Transverse colon (tissue), 4 donors: Measurements from ENCODE around the gene SPACA6. TPM values are rescaled to one million over a fixed set of nuclear protein-coding genes. Genes with fewer than 3 reads are reported as not detected.
"Not testable (repeated sequence)": the region's sequence is repeated elsewhere in the genome, so short reads cannot be mapped to it uniquely, and the experiment has no call there.

ENCODE experiments used
- DNase-seq: peaks from one replicate; pipeline ENCODE4 v3.0.0-alpha.2; 2019
- H3K27ac ChIP-seq, 4 donors: fragments of 200-600 bp; sonication (generic); 2 replicates each; pipeline ENCODE4 v1.5.1; 2016 to 2018; ENCODE audit warnings: inconsistent platforms in 4 of 4
- H3K27me3 ChIP-seq: fragments of 200-600 bp; sonication (generic); 2 replicates; pipeline ENCODE4 v1.5.1; 2017; ENCODE audit warnings: inconsistent platforms
- H3K36me3 ChIP-seq, 4 donors: fragments of 200-600 bp; sonication (generic); 2 replicates each; pipeline ENCODE4 v1.5.1; 2017 to 2019; ENCODE audit warnings: inconsistent platforms in 4 of 4
- H3K4me1 ChIP-seq, 4 donors: fragments of 200-600 bp; sonication (generic); 2 replicates each; pipeline ENCODE4 v1.5.1; 2017 to 2020; ENCODE audit warnings: inconsistent platforms in 4 of 4
- H3K4me3 ChIP-seq, 4 donors: fragments of 200-600 bp; sonication (generic); 1 replicate in 1 of 4; 2 replicates in 3 of 4; pipeline versions ENCODE4 v1.5.1 to v1.6.1; 2017 to 2019; ENCODE audit warnings: inconsistent platforms in 4 of 4
- H3K9me3 ChIP-seq, 2 donors: fragments of 200-600 bp; sonication (generic); 2 replicates each; pipeline ENCODE4 v1.5.1; 2017 to 2019; ENCODE audit warnings: inconsistent platforms in 2 of 2
- EP300 ChIP-seq: sonication (generic); formaldehyde crosslinking; IDR thresholded peaks from one replicate; pipeline ENCODE4 v1.6.1; 2017; ENCODE audit warnings: antibody characterized with exemption, low read depth
- POLR2A ChIP-seq: fragments of 450-650 bp; IDR thresholded peaks from one replicate; pipeline ENCODE4 v1.6.1; 2016; ENCODE audit warnings: antibody characterized with exemption, mild to moderate bottlenecking, moderate library complexity
- POLR2AphosphoS5 ChIP-seq, 3 donors: sonication (generic); formaldehyde crosslinking; IDR thresholded peaks; one replicate each; pipeline ENCODE4 v1.6.1; 2016; ENCODE audit warnings: antibody characterized with exemption in 3 of 3
- WGBS, 2 donors: methylation state at CpG; one replicate each; pipeline ENCODE4 v1.1.5; 2018; ENCODE audit warnings: low coverage in 1 of 2; 5-methylcytosine and 5-hydroxymethylcytosine counted together
- in situ Hi-C, 4 donors: fragments of 200-750 bp; cut with MboI; loops; one replicate each; pipeline versions ENCODE4 v1.15.0 to v1.15.1; 2017; ENCODE audit warnings: low sequenced_read_pairs in 3 of 4, low pct_ligation_motif_present in 1 of 4, low pct_unique_long_range_greater_than_20kb in 1 of 4
- intact Hi-C: fragments of 100-400 bp; cut with DNase I; formaldehyde crosslinking; loops from one replicate; pipeline ENCODE4 v1.15.1; 2023; ENCODE audit warnings: low total_unique reads
- total RNA-seq, 4 donors: library from RNA; depleted of rRNA; stranded (reverse); fragments of >200 nt; gene quantifications; one replicate each; pipeline ENCODE4 v1.1.0, GENCODE V29; 2016
- TF ChIP-seq, protein P1 (sequence below), 5 experiments: fragments of 200-600 bp in 3 of 5; fragments of 450-650 bp in 2 of 5; sonication (generic) in 3 of 5; IDR thresholded peaks; 1 replicate in 2 of 5; 2 replicates in 3 of 5; pipeline ENCODE4 v1.5.1; 2016 to 2017; ENCODE audit warnings: antibody characterized with exemption in 5 of 5, inconsistent platforms in 3 of 5, mild to moderate bottlenecking in 2 of 5, moderate library complexity in 1 of 5

The SPACA6 gene
- total RNA-seq, 4 donors from 2014 or later: 2.3 to 25.1 (median 12.4) TPM

DNA sequence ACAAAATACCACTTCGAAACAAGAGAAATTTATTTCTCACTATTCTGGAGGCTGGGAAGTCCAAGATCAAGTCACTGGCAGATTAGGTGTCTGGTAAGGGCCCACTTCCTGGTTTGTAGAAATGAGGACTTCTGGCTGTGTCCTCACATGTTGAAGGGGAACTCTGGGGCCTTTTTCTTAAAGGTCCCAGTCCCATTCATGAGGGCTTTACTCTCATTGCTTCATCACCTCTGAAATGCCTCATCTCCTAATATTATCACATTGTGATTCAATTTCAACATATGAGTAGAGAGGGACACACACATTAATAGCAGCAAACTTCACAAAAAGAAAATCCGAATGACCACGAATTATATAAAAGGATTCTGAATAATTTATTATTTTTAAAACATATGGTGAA, 24.9 kb upstream of the SPACA6 start:
- TF ChIP-seq, protein P1, sequence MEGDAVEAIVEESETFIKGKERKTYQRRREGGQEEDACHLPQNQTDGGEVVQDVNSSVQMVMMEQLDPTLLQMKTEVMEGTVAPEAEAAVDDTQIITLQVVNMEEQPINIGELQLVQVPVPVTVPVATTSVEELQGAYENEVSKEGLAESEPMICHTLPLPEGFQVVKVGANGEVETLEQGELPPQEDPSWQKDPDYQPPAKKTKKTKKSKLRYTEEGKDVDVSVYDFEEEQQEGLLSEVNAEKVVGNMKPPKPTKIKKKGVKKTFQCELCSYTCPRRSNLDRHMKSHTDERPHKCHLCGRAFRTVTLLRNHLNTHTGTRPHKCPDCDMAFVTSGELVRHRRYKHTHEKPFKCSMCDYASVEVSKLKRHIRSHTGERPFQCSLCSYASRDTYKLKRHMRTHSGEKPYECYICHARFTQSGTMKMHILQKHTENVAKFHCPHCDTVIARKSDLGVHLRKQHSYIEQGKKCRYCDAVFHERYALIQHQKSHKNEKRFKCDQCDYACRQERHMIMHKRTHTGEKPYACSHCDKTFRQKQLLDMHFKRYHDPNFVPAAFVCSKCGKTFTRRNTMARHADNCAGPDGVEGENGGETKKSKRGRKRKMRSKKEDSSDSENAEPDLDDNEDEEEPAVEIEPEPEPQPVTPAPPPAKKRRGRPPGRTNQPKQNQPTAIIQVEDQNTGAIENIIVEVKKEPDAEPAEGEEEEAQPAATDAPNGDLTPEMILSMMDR (IDR thresholded peaks at IDR 0.05): no peak
- TF ChIP-seq POLR2A (no peak), EP300 (no peak), POLR2AphosphoS5 (IDR thresholded peaks at IDR 0.05) (no peak)
- intact Hi-C loops: loop anchor here (10.0 kb wide), 1 partner anchor 57 kb away; the partner anchor contains the start of gene HAS1
- no peak overlapping the region for H3K4me3 ChIP-seq
- in situ Hi-C loops: loop anchor here in 2 of 4 donors (25.0 kb wide), 2 partner anchors 181 to 206 kb away; partner anchors contain the start of genes CEACAM18 (in 1 of the 2) and SIGLEC8 (in 1 of the 2)
- H3K27ac ChIP-seq: no peak overlapping the region
- no peaks in the 10 kb centered on the region for H3K9me3 ChIP-seq
- no peak for DNase-seq
- 0 to 57% methylated on average over 1 to 3 of the region's 3 CpGs for WGBS, 2 donors
- no peaks in the 10 kb centered on the region for H3K4me1 ChIP-seq
- peaks cover 40% of the 10 kb centered on the region for H3K27me3 ChIP-seq
- H3K36me3 ChIP-seq: no peaks in the 10 kb centered on the region

DNA sequence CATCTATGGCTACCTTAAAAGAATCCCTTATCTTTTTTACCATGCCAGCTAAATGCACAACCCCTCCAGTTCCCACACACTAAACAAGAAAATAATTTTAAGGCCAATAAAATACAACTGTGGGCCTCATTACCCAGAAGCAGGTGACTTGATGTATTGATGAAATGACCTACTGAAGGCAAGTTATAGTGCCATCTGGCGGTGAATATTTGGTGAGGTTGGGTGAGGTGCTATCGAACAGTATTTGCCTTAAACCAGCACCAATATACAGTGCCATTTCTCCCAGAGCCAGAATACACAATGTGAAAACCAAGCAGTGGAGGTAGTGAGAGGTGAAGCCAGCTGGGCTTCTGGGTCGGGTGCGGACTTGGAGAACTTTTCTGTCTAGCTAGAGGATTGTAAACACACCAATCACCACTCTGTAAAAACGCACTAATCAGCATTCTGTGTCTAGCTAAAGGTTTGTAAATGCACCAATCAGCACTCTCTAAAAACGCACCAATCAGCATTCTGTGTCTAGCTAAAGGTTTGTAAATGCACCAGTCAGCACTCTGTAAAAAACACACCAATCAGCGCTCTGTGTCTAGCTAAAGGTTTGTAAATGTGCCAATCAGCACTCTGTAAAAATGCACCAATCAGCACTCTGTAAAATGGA, 17.1 kb upstream of the SPACA6 start:
- H3K27me3 ChIP-seq: peaks cover 10% of the 10 kb centered on the region
- H3K4me3 ChIP-seq, intact Hi-C loops, H3K9me3 ChIP-seq, H3K27ac ChIP-seq, in situ Hi-C loops, H3K36me3 ChIP-seq, DNase-seq, H3K4me1 ChIP-seq: not testable (repeated sequence)
- TF ChIP-seq, protein P1 (IDR thresholded peaks at IDR 0.05): peak in 4 of 5 experiments; percentile 9 to 39 (median 32)
- WGBS, 2 donors: 59 to 90% methylated on average over 2 to 7 of the region's 7 CpGs

DNA sequence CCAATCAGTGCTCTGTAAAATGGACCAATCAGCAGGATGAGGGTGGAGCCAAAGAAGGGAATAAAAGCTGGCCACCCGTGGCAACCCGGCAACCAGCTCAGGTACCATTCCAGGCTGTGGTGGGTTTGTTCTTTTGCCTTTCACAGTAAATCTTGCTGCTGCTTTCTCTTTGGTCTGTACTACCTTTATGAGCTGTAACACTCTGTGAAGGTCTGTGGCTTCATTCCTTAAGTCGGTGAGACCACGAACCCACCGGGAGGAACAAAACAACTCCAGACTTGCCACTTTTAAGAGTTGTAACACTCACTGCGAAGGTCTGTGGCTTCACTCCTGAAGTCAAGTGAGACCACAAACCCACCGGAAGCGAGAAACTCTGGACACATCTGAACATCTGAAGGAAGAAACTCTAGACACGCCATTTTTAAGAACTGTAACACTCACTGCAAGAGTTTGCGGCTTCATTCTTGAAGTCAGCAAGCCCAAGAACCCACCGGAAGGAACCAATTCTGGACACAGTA, 16.5 kb upstream of the SPACA6 start:
- TF ChIP-seq EP300 (no peak), POLR2AphosphoS5 (IDR thresholded peaks at IDR 0.05) (no peak), POLR2A (no peak)
- TF ChIP-seq, protein P1 (IDR thresholded peaks at IDR 0.05): no peak
- in situ Hi-C loops: no loop called here
- H3K4me1 ChIP-seq: no peaks in the 10 kb centered on the region
- H3K27me3 ChIP-seq: peaks cover 9% of the 10 kb centered on the region
- no peak for DNase-seq
- intact Hi-C loops: no loop called here
- no peak overlapping the region for H3K27ac ChIP-seq
- 64 to 81% methylated on average over 8 to 11 of the region's 11 CpGs for WGBS, 2 donors
- no peaks in the 10 kb centered on the region for H3K9me3 ChIP-seq
- no peak overlapping the region for H3K4me3 ChIP-seq
- H3K36me3 ChIP-seq: no peaks in the 10 kb centered on the region

DNA sequence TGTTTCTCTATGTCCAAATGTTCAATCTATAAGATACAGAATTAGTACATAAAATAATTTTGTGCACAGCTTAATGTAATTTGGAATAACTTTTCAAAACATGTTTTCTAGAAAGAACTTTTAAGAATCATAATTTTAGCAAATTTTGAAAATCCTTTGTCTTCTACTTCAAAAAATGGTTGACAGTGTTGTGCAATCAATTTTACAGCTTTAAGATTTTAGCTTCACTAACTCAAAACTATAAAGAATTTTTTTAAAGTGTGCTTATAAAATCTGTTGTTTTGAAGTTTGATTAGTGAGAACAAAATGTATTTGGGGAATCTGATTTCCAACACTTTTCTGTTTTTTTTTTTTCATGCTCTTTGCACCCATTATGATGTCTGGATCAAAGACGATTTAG, 12.7 kb upstream of the SPACA6 start:
- DNase-seq: no peak
- no peak overlapping the region for H3K4me3 ChIP-seq
- H3K9me3 ChIP-seq: no peaks in the 10 kb centered on the region
- in situ Hi-C loops: no loop called here
- no peak overlapping the region for H3K27ac ChIP-seq
- peaks cover 7% of the 10 kb centered on the region for H3K27me3 ChIP-seq
- H3K36me3 ChIP-seq: no peaks in the 10 kb centered on the region
- no peaks in the 10 kb centered on the region for H3K4me1 ChIP-seq
- TF ChIP-seq EP300 (no peak), POLR2AphosphoS5 (IDR thresholded peaks at IDR 0.05) (no peak), POLR2A (no peak)
- TF ChIP-seq, protein P1 (IDR thresholded peaks at IDR 0.05): no peak
- intact Hi-C loops: loop anchor here (5.0 kb wide), 1 partner anchor 1692 kb away; no protein-coding TSS in a partner anchor
- WGBS, 2 donors: 82 to 85% methylated on average over 1 of the region's 1 CpG
